ENCODE measurements around the gene YTHDF1. TPM values are rescaled to one million over a fixed set of nuclear protein-coding genes. Genes with fewer than 3 reads are reported as not detected.

Gene YTHDF1
- total RNA-seq, 1 experiment from 2014 or later: 85.4 TPM

DNA sequence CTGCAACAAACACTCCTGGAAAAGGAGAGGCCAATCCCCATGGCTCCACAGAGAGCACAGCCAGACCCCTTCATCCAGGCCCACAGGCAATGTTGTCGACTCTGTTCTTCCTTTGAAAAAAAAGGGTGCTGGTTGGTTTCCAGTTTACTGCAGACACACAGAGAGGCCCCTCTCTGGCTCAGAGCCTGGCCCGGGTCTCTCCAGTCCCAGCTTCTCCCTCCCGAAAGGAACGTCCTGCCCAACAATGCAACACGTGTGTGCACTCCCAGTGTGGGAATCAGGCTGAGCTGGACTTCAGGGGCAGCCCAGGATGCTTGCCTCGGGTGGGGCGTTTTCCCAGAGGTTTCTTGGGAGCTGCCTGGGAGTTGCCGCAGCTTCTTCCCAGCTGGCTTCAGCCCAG, 42.9 kb upstream of the YTHDF1 start:
- Histone ChIP-seq H4K91ac (ENCODE audit: insufficient read length, low read depth, low read length) (no peak overlapping the region), H3K9me3 (ENCODE audit: control insufficient read depth, low read depth, low read length) (no peaks in the 10 kb centered on the region), H2AFZ (ENCODE audit: low read length) (no peak overlapping the region), H3K4me2 (ENCODE audit: insufficient read depth, insufficient read length, low read length) (no peak overlapping the region), H3K23me2 (ENCODE audit: insufficient read length, low read depth, low read length, poor library complexity, severe bottlenecking) (peaks cover 7% of the 10 kb centered on the region), H2BK15ac (ENCODE audit: low read depth, low read length) (no peak overlapping the region), H4K8ac (replicated peaks; ENCODE audit: insufficient read length, low read depth, low read length) (no peak overlapping the region), H3K27me3 (ENCODE audit: insufficient read depth, low read length) (no peaks in the 10 kb centered on the region; the same call in 1 of the 2 replicates), H3K4ac (ENCODE audit: low read depth, low read length) (no peak overlapping the region), H3K23ac (ENCODE audit: insufficient read length, low read depth, low read length) (no peak overlapping the region), H4K20me1 (ENCODE audit: control insufficient read depth, insufficient read depth, insufficient read length) (no peaks in the 10 kb centered on the region), H3K14ac (ENCODE audit: insufficient read depth, low read length) (peak overlapping the region; percentile 17; the same call in 1 of the 2 replicates), H3K4me1 (ENCODE audit: insufficient read depth, low read length) (no peaks in the 10 kb centered on the region; the same call in 1 of the 2 replicates), H3K18ac (ENCODE audit: insufficient read length, low read depth, low read length) (no peak overlapping the region), H3K79me2 (ENCODE audit: insufficient read depth, low read length) (no peaks in the 10 kb centered on the region), H2AK5ac (ENCODE audit: insufficient read length, low read length) (no peak overlapping the region), H3K56ac (ENCODE audit: insufficient read length, low read depth, low read length) (no peak overlapping the region), H3K79me1 (ENCODE audit: insufficient read depth, low read depth, low read length, poor library complexity, severe bottlenecking) (no peaks in the 10 kb centered on the region), H2BK20ac (ENCODE audit: low read depth, low read length, poor library complexity, severe bottlenecking) (no peak overlapping the region), H4K5ac (ENCODE audit: insufficient read length, low read depth, low read length) (no peak overlapping the region), H3T11ph (ENCODE audit: low read length) (no peak overlapping the region), H2BK120ac (ENCODE audit: low read depth, low read length, poor library complexity, severe bottlenecking) (no peak overlapping the region), H3K9ac (ENCODE audit: extremely low read depth, insufficient read length, low read length) (no peak overlapping the region), H2BK5ac (ENCODE audit: insufficient read length, low read length) (no peak overlapping the region), H2BK12ac (ENCODE audit: insufficient read length, low read depth, low read length) (no peak overlapping the region), H3K27ac (ENCODE audit: insufficient read length, low read depth, low read length) (no peak overlapping the region)
- Mint-ChIP-seq H3K27me3 (ENCODE audit: low read depth) (peaks cover 34% of the 10 kb centered on the region), H3K4me3 (no peak overlapping the region), H3K36me3 (ENCODE audit: insufficient read depth in 1 of 3, low read depth in 3 of 3) (no peaks in the 10 kb centered on the region), H3K9me3 (no peaks in the 10 kb centered on the region; a peak in 1 of 5 replicates), H3K4me1 (peaks cover 20 to 32% of the 10 kb centered on the region in 2 experiments), H3K27ac (no peak overlapping the region)
- no peak for DNase-seq
- TF ChIP-seq, protein P1, sequence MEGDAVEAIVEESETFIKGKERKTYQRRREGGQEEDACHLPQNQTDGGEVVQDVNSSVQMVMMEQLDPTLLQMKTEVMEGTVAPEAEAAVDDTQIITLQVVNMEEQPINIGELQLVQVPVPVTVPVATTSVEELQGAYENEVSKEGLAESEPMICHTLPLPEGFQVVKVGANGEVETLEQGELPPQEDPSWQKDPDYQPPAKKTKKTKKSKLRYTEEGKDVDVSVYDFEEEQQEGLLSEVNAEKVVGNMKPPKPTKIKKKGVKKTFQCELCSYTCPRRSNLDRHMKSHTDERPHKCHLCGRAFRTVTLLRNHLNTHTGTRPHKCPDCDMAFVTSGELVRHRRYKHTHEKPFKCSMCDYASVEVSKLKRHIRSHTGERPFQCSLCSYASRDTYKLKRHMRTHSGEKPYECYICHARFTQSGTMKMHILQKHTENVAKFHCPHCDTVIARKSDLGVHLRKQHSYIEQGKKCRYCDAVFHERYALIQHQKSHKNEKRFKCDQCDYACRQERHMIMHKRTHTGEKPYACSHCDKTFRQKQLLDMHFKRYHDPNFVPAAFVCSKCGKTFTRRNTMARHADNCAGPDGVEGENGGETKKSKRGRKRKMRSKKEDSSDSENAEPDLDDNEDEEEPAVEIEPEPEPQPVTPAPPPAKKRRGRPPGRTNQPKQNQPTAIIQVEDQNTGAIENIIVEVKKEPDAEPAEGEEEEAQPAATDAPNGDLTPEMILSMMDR (conservative IDR thresholded peaks at IDR 0.05): no peak
- no CpG with 5 or more reads among the region's 8 CpGs for WGBS (ENCODE audit: extremely low coverage, insufficient read length, low lambda C conversion rate)
